IMR-90 (cell line): ENCODE data around the gene KATNAL2. TPM values are rescaled to one million over a fixed set of nuclear protein-coding genes. Genes with fewer than 3 reads are reported as not detected.

Source experiments
- ATAC-seq: fragments of 200-7000 bp; cut with Tn5 transposase; 2 replicates; pipeline ENCODE4 v1.9.1; 2020; ENCODE audit warnings: low read depth, mild to moderate bottlenecking, moderate library complexity
- BruUV-seq: library from RNA; stranded (reverse); fragments of 400-500 nt; replicated peaks from 2 replicates; lab custom pipeline; 2021; lab: Mats Ljungman, UMichigan
- CTCF ChIA-PET: fragments of 300-600 bp; formaldehyde crosslinking; extraction: SDS; loops from one replicate; lab custom pipeline; 2021; ENCODE audit warnings: antibody characterized with exemption; lab: Yijun Ruan, JAX
- POLR2A ChIA-PET: fragments of 300-600 bp; sonication (Branson Sonifier 250); formaldehyde crosslinking; loops from one replicate; lab custom pipeline; 2022; ENCODE audit warnings: antibody characterized with exemption; ENCODE audit not compliant: unreplicated experiment; lab: Charles Lee
- DNase-seq: peaks from one replicate; pipeline ENCODE4 v3.0.0; 2013
- H2AFZ ChIP-seq: replicated peaks from 2 replicates; pipeline ENCODE3; 2013; ENCODE audit warnings: low read length, mild to moderate bottlenecking; ENCODE audit not compliant: poor library complexity
- H2AK5ac ChIP-seq: 2 replicates; pipeline ENCODE4 v1.6.1; 2013; ENCODE audit warnings: low read depth, low read length, inconsistent platforms
- H2AK9ac ChIP-seq: replicated peaks from 2 replicates; pipeline ENCODE3; 2013; ENCODE audit warnings: mild to moderate bottlenecking, low read depth, low read length, moderate library complexity; ENCODE audit not compliant: poor library complexity
- H2BK120ac ChIP-seq: 2 replicates; pipeline ENCODE4 v1.6.1; 2013; ENCODE audit warnings: low read depth, low read length, inconsistent platforms
- H2BK15ac ChIP-seq: 3 replicates; pipeline ENCODE4 v1.6.1; 2013; ENCODE audit warnings: low read depth, low read length, inconsistent platforms
- H2BK20ac ChIP-seq: 2 replicates; pipeline ENCODE4 v1.6.1; 2013; ENCODE audit warnings: low read depth, mild to moderate bottlenecking, inconsistent platforms, low read length, moderate library complexity
- H2BK5ac ChIP-seq: 2 replicates; pipeline ENCODE4 v1.6.1; 2013; ENCODE audit warnings: mild to moderate bottlenecking, low read depth, low read length, inconsistent platforms; ENCODE audit not compliant: poor library complexity, severe bottlenecking
- H3K14ac ChIP-seq: replicated peaks from 2 replicates; pipeline ENCODE4 v1.6.1; 2013; ENCODE audit warnings: low read depth, low read length, inconsistent platforms
- H3K18ac ChIP-seq: 2 replicates; pipeline ENCODE4 v1.6.1; 2013; ENCODE audit warnings: low read depth, low read length, control low read depth
- H3K23ac ChIP-seq: 2 replicates; pipeline ENCODE4 v1.6.1; 2013; ENCODE audit warnings: low read depth, low read length, inconsistent platforms
- H3K27ac ChIP-seq: 2 replicates; pipeline ENCODE4 v1.5.1; 2013; ENCODE audit warnings: mild to moderate bottlenecking, control low read depth, low read length; ENCODE audit not compliant: insufficient read depth
- H3K27me3 ChIP-seq: 2 replicates; pipeline ENCODE4 v1.6.1; 2013; ENCODE audit warnings: low read length; ENCODE audit not compliant: control insufficient read depth, insufficient read depth
- H3K36me3 ChIP-seq: 2 replicates; pipeline ENCODE4 v1.6.1; 2013; ENCODE audit warnings: low read length, mixed read lengths; ENCODE audit not compliant: control insufficient read depth, insufficient read depth
- H3K4ac ChIP-seq: 2 replicates; pipeline ENCODE4 v1.6.1; 2013; ENCODE audit warnings: low read depth, low read length, inconsistent platforms
- H3K4me1 ChIP-seq: 2 replicates; pipeline ENCODE4 v1.6.1; 2013; ENCODE audit warnings: low read length, mixed read lengths; ENCODE audit not compliant: control insufficient read depth, insufficient read depth
- H3K4me2 ChIP-seq: 2 replicates; pipeline ENCODE4 v1.6.1; 2013; ENCODE audit warnings: low read depth, mild to moderate bottlenecking, control low read depth, low read length, moderate library complexity
- H3K4me3 ChIP-seq: 2 replicates; pipeline ENCODE4 v1.5.1; 2013; ENCODE audit warnings: low read depth, mild to moderate bottlenecking, control low read depth, low read length, moderate library complexity; ENCODE audit not compliant: insufficient read depth
- H3K56ac ChIP-seq: 2 replicates; pipeline ENCODE4 v1.6.1; 2013; ENCODE audit warnings: low read length, inconsistent platforms; ENCODE audit not compliant: insufficient read depth; ENCODE audit errors: extremely low read depth
- H3K79me1 ChIP-seq, 2 experiments: 2 replicates each; pipeline ENCODE4 v1.6.1; 2013; ENCODE audit warnings: low read length in 2 of 2, inconsistent platforms in 1 of 2, low read depth in 1 of 2
- H3K9ac ChIP-seq: 2 replicates; pipeline ENCODE4 v1.6.1; 2013; ENCODE audit warnings: low read depth, low read length, control low read depth
- H3K9me1 ChIP-seq: 2 replicates; pipeline ENCODE4 v1.6.1; 2013; ENCODE audit warnings: low read length, inconsistent platforms; ENCODE audit not compliant: insufficient read depth
- H3K9me3 ChIP-seq: 2 replicates; pipeline ENCODE4 v1.6.1; 2013; ENCODE audit warnings: low read length; ENCODE audit not compliant: control insufficient read depth, insufficient read depth
- H4K20me1 ChIP-seq: 2 replicates; pipeline ENCODE4 v1.6.1; 2013; ENCODE audit warnings: low read length, inconsistent platforms; ENCODE audit not compliant: insufficient read depth
- H4K5ac ChIP-seq: 2 replicates; pipeline ENCODE4 v1.6.1; 2013; ENCODE audit warnings: mild to moderate bottlenecking, low read depth, low read length, control low read depth
- H4K8ac ChIP-seq, 2 experiments: 2 replicates each; pipeline ENCODE4 v1.6.1; 2013; ENCODE audit warnings: low read depth in 2 of 2, low read length in 2 of 2, control low read depth in 1 of 2, inconsistent platforms in 1 of 2
- H4K91ac ChIP-seq: 2 replicates; pipeline ENCODE4 v1.6.1; 2013; ENCODE audit warnings: low read depth, low read length, inconsistent platforms; ENCODE audit not compliant: insufficient read depth
- BHLHE40 ChIP-seq: fragments of 150-350 bp; IDR thresholded peaks from 2 replicates; pipeline ENCODE4 v1.6.1; 2016; ENCODE audit warnings: mild to moderate bottlenecking, low read depth, low read length
- CEBPB ChIP-seq: IDR thresholded peaks from 2 replicates; pipeline ENCODE4 v1.6.1; 2012; ENCODE audit warnings: low read depth, low read length, improper control_type of control experiment
- CHD1 ChIP-seq: IDR thresholded peaks from 2 replicates; pipeline ENCODE4 v1.6.1; 2012; ENCODE audit warnings: low read depth, low read length, improper control_type of control experiment
- FOS ChIP-seq: fragments of 150-350 bp; IDR thresholded peaks from 2 replicates; pipeline ENCODE4 v1.6.1; 2016; ENCODE audit warnings: low read depth, low read length
- MAFK ChIP-seq: IDR thresholded peaks from 2 replicates; pipeline ENCODE4 v1.6.1; 2012; ENCODE audit warnings: low read depth, low read length, improper control_type of control experiment
- MAZ ChIP-seq: IDR thresholded peaks from 2 replicates; pipeline ENCODE4 v1.6.1; 2012; ENCODE audit warnings: low read depth, mild to moderate bottlenecking, low read length, improper control_type of control experiment, moderate library complexity, borderline replicate concordance
- MXI1 ChIP-seq: IDR thresholded peaks from 2 replicates; pipeline ENCODE4 v1.6.1; 2012; ENCODE audit warnings: low read depth, mild to moderate bottlenecking, low read length, moderate library complexity, borderline replicate concordance
- NFE2L2 ChIP-seq: fragments of 150-350 bp; IDR thresholded peaks from 2 replicates; pipeline ENCODE4 v1.6.1; 2016; ENCODE audit warnings: low read depth, mild to moderate bottlenecking, low read length
- POLR2A ChIP-seq: IDR thresholded peaks from 2 replicates; pipeline ENCODE4 v1.6.1; 2012; ENCODE audit warnings: mild to moderate bottlenecking, low read depth, low read length
- RAD21 ChIP-seq: IDR thresholded peaks from 2 replicates; pipeline ENCODE4 v1.6.1; 2012; ENCODE audit warnings: low read length, improper control_type of control experiment
- RCOR1 ChIP-seq: IDR thresholded peaks from 2 replicates; pipeline ENCODE4 v1.6.1; 2012; ENCODE audit warnings: mild to moderate bottlenecking, low read length, improper control_type of control experiment; ENCODE audit not compliant: insufficient replicate concordance
- RFX5 ChIP-seq: IDR thresholded peaks from 2 replicates; pipeline ENCODE4 v1.8.0; 2012; ENCODE audit warnings: low read depth, mild to moderate bottlenecking, low read length, moderate library complexity
- SMC3 ChIP-seq: fragments of 150-350 bp; IDR thresholded peaks from 2 replicates; pipeline ENCODE4 v1.6.1; 2016; ENCODE audit warnings: low read depth, mild to moderate bottlenecking, antibody characterized with exemption, low read length, moderate library complexity
- WGBS, 2 experiments: methylation state at CpG; one replicate each; pipeline versions ENCODE4 v1.1.5 to v1.1.7; 2013; ENCODE audit warnings: missing lambda C conversion rate in 2 of 2; ENCODE audit not compliant: insufficient read length in 1 of 2; ENCODE audit errors: extremely low coverage in 2 of 2; 5-methylcytosine and 5-hydroxymethylcytosine counted together
- dilution Hi-C: fragments of 300-500 bp; cut with HindIII; formaldehyde crosslinking; loops from one replicate; pipeline ENCODE4 v1.14.3; 2018; ENCODE audit warnings: low sequenced_read_pairs; ENCODE audit not compliant: unreplicated experiment
- in situ Hi-C: fragments of 300-500 bp; cut with MboI; formaldehyde crosslinking; loops from 3 replicates; pipeline ENCODE4 v1.14.3; 2019; ENCODE audit warnings: low sequenced_read_pairs, inconsistent platforms, mixed read lengths
- intact Hi-C: fragments of 100-400 bp; cut with micrococcal nuclease; formaldehyde crosslinking; loops from 2 replicates; pipeline ENCODE4 v1.10.0; 2022
- polyA plus RNA-seq, 3 experiments: library from polyadenylated mRNA; depleted of rRNA; stranded (reverse); fragments of >200 nt; gene quantifications; 2 replicates each; pipeline ENCODE4 v1.2.3, GENCODE V29; 2012; ENCODE audit warnings: low replicate concordance in 1 of 3
- total RNA-seq: library from RNA; depleted of rRNA; stranded (reverse); fragments of >200 nt; gene quantifications from 2 replicates; pipeline ENCODE4 v1.2.3, GENCODE V29; 2012
- TF ChIP-seq, protein P1 (sequence below): fragments of 150-350 bp; IDR thresholded peaks from 2 replicates; pipeline ENCODE4 v1.6.1; 2017; ENCODE audit warnings: mild to moderate bottlenecking, antibody characterized with exemption, low read length, low read depth
- TF ChIP-seq, protein P2 (sequence below): conservative IDR thresholded peaks from 2 replicates; pipeline ENCODE4 v1.5.1; 2012; ENCODE audit warnings: mild to moderate bottlenecking, low read depth, low read length, improper control_type of control experiment

Gene KATNAL2
- total and polyA plus RNA-seq, 2 of the 4 experiments (the other 2 are of a cell fraction) = 0.90 to 2.3 TPM

GRCh38 chr18:46877329-46877987 lies 39.9 kb upstream of the KATNAL2 start:
- H3K9me3 ChIP-seq = peaks cover 5% of the 10 kb centered on the region
- ATAC-seq (no peak), DNase-seq (no peak)
- ChIA-PET CTCF (no interaction called here), POLR2A (no interaction called here)
- no peak overlapping the region for H3K4ac ChIP-seq
- no TSS peak for BruUV-seq
- peaks cover 10 to 11% of the 10 kb centered on the region in 2 experiments; a peak in 3 of 4 replicates for H3K79me1 ChIP-seq
- H2BK15ac ChIP-seq = no peak overlapping the region
- 100% methylated on average over 1 of the region's 15 CpGs; no CpG with 5 or more reads in 1 of the 2 experiments for WGBS, 2 experiments
- H4K5ac ChIP-seq = no peak overlapping the region
- no peak overlapping the region for H2BK5ac ChIP-seq
- H2AK9ac ChIP-seq = no peak overlapping the region
- no peak overlapping the region for H3K4me3 ChIP-seq
- dilution Hi-C loops (no loop called here), intact Hi-C loops (no loop called here), in situ Hi-C loops (no loop called here)
- H3K27me3 ChIP-seq = no peaks in the 10 kb centered on the region
- no peak overlapping the region for H3K56ac ChIP-seq
- no peak overlapping the region for H3K27ac ChIP-seq
- no peak for TF ChIP-seq RFX5
- TF ChIP-seq POLR2A = no peak
- no peak for TF ChIP-seq MAFK
- TF ChIP-seq, protein P1, sequence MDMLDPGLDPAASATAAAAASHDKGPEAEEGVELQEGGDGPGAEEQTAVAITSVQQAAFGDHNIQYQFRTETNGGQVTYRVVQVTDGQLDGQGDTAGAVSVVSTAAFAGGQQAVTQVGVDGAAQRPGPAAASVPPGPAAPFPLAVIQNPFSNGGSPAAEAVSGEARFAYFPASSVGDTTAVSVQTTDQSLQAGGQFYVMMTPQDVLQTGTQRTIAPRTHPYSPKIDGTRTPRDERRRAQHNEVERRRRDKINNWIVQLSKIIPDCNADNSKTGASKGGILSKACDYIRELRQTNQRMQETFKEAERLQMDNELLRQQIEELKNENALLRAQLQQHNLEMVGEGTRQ = no peak
- no peak for TF ChIP-seq RCOR1
- TF ChIP-seq, protein P2, sequence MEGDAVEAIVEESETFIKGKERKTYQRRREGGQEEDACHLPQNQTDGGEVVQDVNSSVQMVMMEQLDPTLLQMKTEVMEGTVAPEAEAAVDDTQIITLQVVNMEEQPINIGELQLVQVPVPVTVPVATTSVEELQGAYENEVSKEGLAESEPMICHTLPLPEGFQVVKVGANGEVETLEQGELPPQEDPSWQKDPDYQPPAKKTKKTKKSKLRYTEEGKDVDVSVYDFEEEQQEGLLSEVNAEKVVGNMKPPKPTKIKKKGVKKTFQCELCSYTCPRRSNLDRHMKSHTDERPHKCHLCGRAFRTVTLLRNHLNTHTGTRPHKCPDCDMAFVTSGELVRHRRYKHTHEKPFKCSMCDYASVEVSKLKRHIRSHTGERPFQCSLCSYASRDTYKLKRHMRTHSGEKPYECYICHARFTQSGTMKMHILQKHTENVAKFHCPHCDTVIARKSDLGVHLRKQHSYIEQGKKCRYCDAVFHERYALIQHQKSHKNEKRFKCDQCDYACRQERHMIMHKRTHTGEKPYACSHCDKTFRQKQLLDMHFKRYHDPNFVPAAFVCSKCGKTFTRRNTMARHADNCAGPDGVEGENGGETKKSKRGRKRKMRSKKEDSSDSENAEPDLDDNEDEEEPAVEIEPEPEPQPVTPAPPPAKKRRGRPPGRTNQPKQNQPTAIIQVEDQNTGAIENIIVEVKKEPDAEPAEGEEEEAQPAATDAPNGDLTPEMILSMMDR = no peak
- TF ChIP-seq SMC3 = no peak
- no peak for TF ChIP-seq BHLHE40
- no peak for TF ChIP-seq MAZ
- no peak for TF ChIP-seq CEBPB
- TF ChIP-seq NFE2L2 = no peak
- TF ChIP-seq MXI1 = no peak
- no peak for TF ChIP-seq FOS
- no peak for TF ChIP-seq RAD21
- no peak for TF ChIP-seq CHD1
- no peak overlapping the region for H4K91ac ChIP-seq
- H3K23ac ChIP-seq = no peak overlapping the region
- H2BK120ac ChIP-seq = no peak overlapping the region
- peaks cover 10% of the 10 kb centered on the region; the same call in 1 of the 2 replicates for H3K36me3 ChIP-seq
- H3K14ac ChIP-seq = no peak overlapping the region
- H3K4me1 ChIP-seq = no peaks in the 10 kb centered on the region
- no peak overlapping the region for H4K8ac ChIP-seq
- H2AFZ ChIP-seq = no peak overlapping the region
- no peaks in the 10 kb centered on the region for H3K9me1 ChIP-seq
- H2AK5ac ChIP-seq = no peak overlapping the region
- no peak overlapping the region for H3K4me2 ChIP-seq
- H3K18ac ChIP-seq = no peak overlapping the region
- no peak overlapping the region for H3K9ac ChIP-seq
- H4K20me1 ChIP-seq = peaks cover 3% of the 10 kb centered on the region; the same call in 1 of the 2 replicates
- no peak overlapping the region for H2BK20ac ChIP-seq
